HepG2 (cell line): ENCODE results near the gene PRICKLE3. TPM values are rescaled to one million over a fixed set of nuclear protein-coding genes. Genes with fewer than 3 reads are reported as not detected.

Source experiments
- ATM ChIP-seq: fragments of 450-650 bp; IDR thresholded peaks from 2 replicates; pipeline ENCODE4 v1.7.1; 2017; ENCODE audit warnings: mild to moderate bottlenecking, borderline replicate concordance
- KAT2B ChIP-seq: fragments of 150-350 bp; IDR thresholded peaks from 2 replicates; pipeline ENCODE4 v1.6.1; 2014; ENCODE audit warnings: low read depth, low read length, borderline replicate concordance
- NCOR1 ChIP-seq: fragments of 200-600 bp; sonication (generic); IDR thresholded peaks from 2 replicates; pipeline ENCODE4 v1.7.0; 2017; ENCODE audit warnings: antibody characterized with exemption, low read length, borderline replicate concordance
- NR2C2 ChIP-seq: sonication (generic); formaldehyde crosslinking; IDR thresholded peaks from 2 replicates; pipeline ENCODE4 v1.4.0; 2020; ENCODE audit warnings: missing genetic modification reagents, mild to moderate bottlenecking, moderate library complexity, borderline replicate concordance
- POLR2AphosphoS5 ChIP-seq: IDR thresholded peaks from 2 replicates; pipeline ENCODE4 v1.6.1; 2012; ENCODE audit warnings: low read depth, low read length
- SNRNP70 ChIP-seq: fragments of 200-400 bp; formaldehyde crosslinking; IDR thresholded peaks from 2 replicates; pipeline ENCODE4 v1.6.1; 2017; ENCODE audit warnings: mild to moderate bottlenecking, low read depth, low read length, moderate library complexity
- SRSF9 ChIP-seq: fragments of 200-400 bp; formaldehyde crosslinking; IDR thresholded peaks from 2 replicates; pipeline ENCODE4 v1.6.1; 2018; ENCODE audit warnings: borderline replicate concordance, mild to moderate bottlenecking, low read depth, low read length; ENCODE audit not compliant: insufficient read depth, poor library complexity, severe bottlenecking
- TRIM24 ChIP-seq: sonication (generic); formaldehyde crosslinking; IDR thresholded peaks from 2 replicates; pipeline ENCODE4 v1.8.0; 2022; ENCODE audit warnings: mild to moderate bottlenecking, missing genetic modification reagents
- ZNF205 ChIP-seq: IDR thresholded peaks from 2 replicates; pipeline ENCODE4 v1.6.1; 2018; ENCODE audit warnings: missing biosample characterization, missing genetic modification reagents
- ZNF383 ChIP-seq: sonication (generic); formaldehyde crosslinking; IDR thresholded peaks from 2 replicates; pipeline ENCODE4 v1.4.0; 2020; ENCODE audit warnings: missing genetic modification reagents, mild to moderate bottlenecking, borderline replicate concordance
- ZNF564 ChIP-seq: sonication (generic); formaldehyde crosslinking; IDR thresholded peaks from 2 replicates; pipeline ENCODE4 v1.8.1; 2023; ENCODE audit warnings: mild to moderate bottlenecking, missing genetic modification reagents
- ZNF598 ChIP-seq: sonication (generic); formaldehyde crosslinking; IDR thresholded peaks from 2 replicates; pipeline ENCODE4 v1.5.1; 2020; ENCODE audit warnings: mild to moderate bottlenecking, missing genetic modification reagents, borderline replicate concordance
- ZNF749 ChIP-seq: sonication (generic); formaldehyde crosslinking; IDR thresholded peaks from 2 replicates; pipeline ENCODE4 v1.8.0; 2022; ENCODE audit warnings: mild to moderate bottlenecking, missing genetic modification reagents, moderate library complexity, borderline replicate concordance
- ZNF775 ChIP-seq: sonication (generic); formaldehyde crosslinking; IDR thresholded peaks from 2 replicates; pipeline ENCODE4 v1.4.0; 2020; ENCODE audit warnings: missing genetic modification reagents, mild to moderate bottlenecking, moderate library complexity, borderline replicate concordance
- ZSCAN29 ChIP-seq: sonication (generic); formaldehyde crosslinking; conservative IDR thresholded peaks from 2 replicates; pipeline ENCODE4 v1.4.0; 2020; ENCODE audit warnings: mild to moderate bottlenecking, missing genetic modification reagents
- polyA plus RNA-seq, 8 experiments: library from polyadenylated mRNA; depleted of rRNA in 3 of 8; stranded (reverse) in 7 of 8; unstranded in 1 of 8; fragments of >200 nt; fragmentation: Illumina TruSeq in 4 of 8; extraction: Trizol in 4 of 8; gene quantifications; 2 replicates each; pipeline versions ENCODE4 v1.2.1 to v1.2.3, GENCODE V29; 2011 to 2016; ENCODE audit warnings: low read depth in 4 of 8, missing spikeins in 1 of 8, mixed read lengths in 1 of 8; ENCODE audit not compliant: insufficient read depth in 1 of 8
- total RNA-seq, 5 experiments: library from RNA; depleted of rRNA; stranded (reverse); fragments of >200 nt; fragmentation: Illumina TruSeq; extraction: Trizol; gene quantifications; 2 replicates each; pipeline ENCODE4 v1.2.3, GENCODE V29; 2016; ENCODE audit warnings: low read depth in 1 of 5
- TF ChIP-seq, protein P1 (sequence below): sonication (generic); formaldehyde crosslinking; IDR thresholded peaks from 2 replicates; pipeline ENCODE4 v1.4.0; 2020; ENCODE audit warnings: missing genetic modification reagents
- TF ChIP-seq, protein P2 (sequence below), 2 experiments: fragments of 450-650 bp in 1 of 2; sonication (generic) in 1 of 2; formaldehyde crosslinking; IDR thresholded peaks; 2 replicates each; pipeline versions ENCODE4 v1.5.0 to v1.8.0; 2020 to 2022; ENCODE audit warnings: mild to moderate bottlenecking in 1 of 2, missing genetic modification reagents in 1 of 2
- TF ChIP-seq, protein P3 (sequence below): sonication (generic); formaldehyde crosslinking; IDR thresholded peaks from 2 replicates; pipeline ENCODE4 v1.4.0; 2020; ENCODE audit warnings: missing genetic modification reagents; ENCODE audit errors: not compliant biosample characterization
- TF ChIP-seq, protein P4 (sequence below): sonication (generic); formaldehyde crosslinking; IDR thresholded peaks from 2 replicates; pipeline ENCODE4 v1.4.0; 2020; ENCODE audit warnings: missing genetic modification reagents
- TF ChIP-seq, protein P5 (sequence below): sonication (generic); formaldehyde crosslinking; IDR thresholded peaks from 2 replicates; pipeline ENCODE4 v1.8.0; 2022; ENCODE audit warnings: mild to moderate bottlenecking, missing genetic modification reagents, moderate library complexity

The PRICKLE3 gene
- total and polyA plus RNA-seq, 2 of the 13 experiments (the other 11 are each of a cell fraction or from before 2014, with no cell fraction given), result 2.6 TPM

DNA sequence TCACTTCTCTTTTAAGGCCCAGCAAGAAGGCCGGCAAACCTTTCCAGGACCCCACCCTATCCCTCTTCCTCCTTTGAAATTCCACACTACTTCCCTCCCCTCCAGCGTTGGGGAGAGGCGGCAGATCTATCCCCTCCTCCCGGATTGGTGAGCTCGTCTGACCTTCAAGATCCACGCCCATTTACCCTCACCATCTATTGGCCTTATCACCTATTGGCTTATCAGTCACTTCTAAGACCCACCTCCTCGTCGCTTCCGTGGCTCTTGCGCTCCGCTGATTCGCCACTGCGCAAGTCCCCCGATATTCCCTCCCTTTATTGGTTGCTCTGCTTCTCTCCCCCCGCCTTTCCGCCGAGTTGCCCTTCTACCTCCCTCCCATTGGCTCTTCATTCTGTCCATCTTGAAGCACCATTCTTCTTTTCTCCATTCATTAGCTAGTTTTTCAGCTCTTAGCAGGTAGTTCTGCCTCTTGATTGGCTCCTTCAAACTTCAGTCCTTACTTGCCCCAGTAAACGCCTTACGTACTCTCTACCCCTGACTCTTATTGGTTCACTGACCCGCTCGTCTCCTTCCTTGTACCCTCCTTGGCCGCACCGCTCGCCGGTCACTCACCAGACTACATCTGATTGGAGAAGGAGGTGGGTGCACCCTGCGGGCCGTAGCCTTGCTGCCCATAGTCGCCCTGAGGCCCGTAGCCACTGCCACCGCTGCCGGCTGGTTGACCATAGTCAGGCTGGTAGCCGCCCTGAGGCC, 4.8 kb upstream of the PRICKLE3 start (continued):
- TF ChIP-seq, protein P1, sequence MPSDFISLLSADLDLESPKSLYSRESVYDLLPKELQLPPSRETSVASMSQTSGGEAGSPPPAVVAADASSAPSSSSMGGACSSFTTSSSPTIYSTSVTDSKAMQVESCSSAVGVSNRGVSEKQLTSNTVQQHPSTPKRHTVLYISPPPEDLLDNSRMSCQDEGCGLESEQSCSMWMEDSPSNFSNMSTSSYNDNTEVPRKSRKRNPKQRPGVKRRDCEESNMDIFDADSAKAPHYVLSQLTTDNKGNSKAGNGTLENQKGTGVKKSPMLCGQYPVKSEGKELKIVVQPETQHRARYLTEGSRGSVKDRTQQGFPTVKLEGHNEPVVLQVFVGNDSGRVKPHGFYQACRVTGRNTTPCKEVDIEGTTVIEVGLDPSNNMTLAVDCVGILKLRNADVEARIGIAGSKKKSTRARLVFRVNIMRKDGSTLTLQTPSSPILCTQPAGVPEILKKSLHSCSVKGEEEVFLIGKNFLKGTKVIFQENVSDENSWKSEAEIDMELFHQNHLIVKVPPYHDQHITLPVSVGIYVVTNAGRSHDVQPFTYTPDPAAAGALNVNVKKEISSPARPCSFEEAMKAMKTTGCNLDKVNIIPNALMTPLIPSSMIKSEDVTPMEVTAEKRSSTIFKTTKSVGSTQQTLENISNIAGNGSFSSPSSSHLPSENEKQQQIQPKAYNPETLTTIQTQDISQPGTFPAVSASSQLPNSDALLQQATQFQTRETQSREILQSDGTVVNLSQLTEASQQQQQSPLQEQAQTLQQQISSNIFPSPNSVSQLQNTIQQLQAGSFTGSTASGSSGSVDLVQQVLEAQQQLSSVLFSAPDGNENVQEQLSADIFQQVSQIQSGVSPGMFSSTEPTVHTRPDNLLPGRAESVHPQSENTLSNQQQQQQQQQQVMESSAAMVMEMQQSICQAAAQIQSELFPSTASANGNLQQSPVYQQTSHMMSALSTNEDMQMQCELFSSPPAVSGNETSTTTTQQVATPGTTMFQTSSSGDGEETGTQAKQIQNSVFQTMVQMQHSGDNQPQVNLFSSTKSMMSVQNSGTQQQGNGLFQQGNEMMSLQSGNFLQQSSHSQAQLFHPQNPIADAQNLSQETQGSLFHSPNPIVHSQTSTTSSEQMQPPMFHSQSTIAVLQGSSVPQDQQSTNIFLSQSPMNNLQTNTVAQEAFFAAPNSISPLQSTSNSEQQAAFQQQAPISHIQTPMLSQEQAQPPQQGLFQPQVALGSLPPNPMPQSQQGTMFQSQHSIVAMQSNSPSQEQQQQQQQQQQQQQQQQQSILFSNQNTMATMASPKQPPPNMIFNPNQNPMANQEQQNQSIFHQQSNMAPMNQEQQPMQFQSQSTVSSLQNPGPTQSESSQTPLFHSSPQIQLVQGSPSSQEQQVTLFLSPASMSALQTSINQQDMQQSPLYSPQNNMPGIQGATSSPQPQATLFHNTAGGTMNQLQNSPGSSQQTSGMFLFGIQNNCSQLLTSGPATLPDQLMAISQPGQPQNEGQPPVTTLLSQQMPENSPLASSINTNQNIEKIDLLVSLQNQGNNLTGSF, result no peak
- TF ChIP-seq ZSCAN29 (CRISPR knock-in tag) (no peak), KAT2B (no peak), TRIM24 (no peak), ZNF205 (CRISPR knock-in tag) (no peak), ZNF749 (no peak), ZNF775 (CRISPR knock-in tag) (no peak), SNRNP70 (no peak), SRSF9 (no peak), NR2C2 (CRISPR knock-in tag) (peak; percentile 53), POLR2AphosphoS5 (peak; percentile 84), NCOR1 (no peak), ZNF564 (CRISPR knock-in tag) (no peak), ZNF598 (CRISPR knock-in tag) (no peak), ZNF383 (CRISPR knock-in tag) (no peak), ATM (no peak)
- TF ChIP-seq, protein P2, sequence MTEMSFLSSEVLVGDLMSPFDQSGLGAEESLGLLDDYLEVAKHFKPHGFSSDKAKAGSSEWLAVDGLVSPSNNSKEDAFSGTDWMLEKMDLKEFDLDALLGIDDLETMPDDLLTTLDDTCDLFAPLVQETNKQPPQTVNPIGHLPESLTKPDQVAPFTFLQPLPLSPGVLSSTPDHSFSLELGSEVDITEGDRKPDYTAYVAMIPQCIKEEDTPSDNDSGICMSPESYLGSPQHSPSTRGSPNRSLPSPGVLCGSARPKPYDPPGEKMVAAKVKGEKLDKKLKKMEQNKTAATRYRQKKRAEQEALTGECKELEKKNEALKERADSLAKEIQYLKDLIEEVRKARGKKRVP (CRISPR knock-in tag; IDR thresholded peaks at IDR 0.05), result no peak
- TF ChIP-seq, protein P3, sequence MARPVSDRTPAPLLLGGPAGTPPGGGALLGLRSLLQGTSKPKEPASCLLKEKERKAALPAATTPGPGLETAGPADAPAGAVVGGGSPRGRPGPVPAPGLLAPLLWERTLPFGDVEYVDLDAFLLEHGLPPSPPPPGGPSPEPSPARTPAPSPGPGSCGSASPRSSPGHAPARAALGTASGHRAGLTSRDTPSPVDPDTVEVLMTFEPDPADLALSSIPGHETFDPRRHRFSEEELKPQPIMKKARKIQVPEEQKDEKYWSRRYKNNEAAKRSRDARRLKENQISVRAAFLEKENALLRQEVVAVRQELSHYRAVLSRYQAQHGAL (CRISPR knock-in tag), result no peak
- TF ChIP-seq, protein P4, sequence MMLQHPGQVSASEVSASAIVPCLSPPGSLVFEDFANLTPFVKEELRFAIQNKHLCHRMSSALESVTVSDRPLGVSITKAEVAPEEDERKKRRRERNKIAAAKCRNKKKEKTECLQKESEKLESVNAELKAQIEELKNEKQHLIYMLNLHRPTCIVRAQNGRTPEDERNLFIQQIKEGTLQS (CRISPR knock-in tag), result no peak
- TF ChIP-seq, protein P5, sequence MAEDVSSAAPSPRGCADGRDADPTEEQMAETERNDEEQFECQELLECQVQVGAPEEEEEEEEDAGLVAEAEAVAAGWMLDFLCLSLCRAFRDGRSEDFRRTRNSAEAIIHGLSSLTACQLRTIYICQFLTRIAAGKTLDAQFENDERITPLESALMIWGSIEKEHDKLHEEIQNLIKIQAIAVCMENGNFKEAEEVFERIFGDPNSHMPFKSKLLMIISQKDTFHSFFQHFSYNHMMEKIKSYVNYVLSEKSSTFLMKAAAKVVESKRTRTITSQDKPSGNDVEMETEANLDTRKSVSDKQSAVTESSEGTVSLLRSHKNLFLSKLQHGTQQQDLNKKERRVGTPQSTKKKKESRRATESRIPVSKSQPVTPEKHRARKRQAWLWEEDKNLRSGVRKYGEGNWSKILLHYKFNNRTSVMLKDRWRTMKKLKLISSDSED (CRISPR knock-in tag), result no peak
